ENCODE results near the gene KCNAB1. TPM values are rescaled to one million over a fixed set of nuclear protein-coding genes. Genes with fewer than 3 reads are reported as not detected.
"Not testable (repeated sequence)": the region's sequence is repeated elsewhere in the genome, so short reads cannot be mapped to it uniquely, and the experiment has no call there.

Gene KCNAB1
- polyA plus RNA-seq, 1 experiment = 0.07 TPM

DNA sequence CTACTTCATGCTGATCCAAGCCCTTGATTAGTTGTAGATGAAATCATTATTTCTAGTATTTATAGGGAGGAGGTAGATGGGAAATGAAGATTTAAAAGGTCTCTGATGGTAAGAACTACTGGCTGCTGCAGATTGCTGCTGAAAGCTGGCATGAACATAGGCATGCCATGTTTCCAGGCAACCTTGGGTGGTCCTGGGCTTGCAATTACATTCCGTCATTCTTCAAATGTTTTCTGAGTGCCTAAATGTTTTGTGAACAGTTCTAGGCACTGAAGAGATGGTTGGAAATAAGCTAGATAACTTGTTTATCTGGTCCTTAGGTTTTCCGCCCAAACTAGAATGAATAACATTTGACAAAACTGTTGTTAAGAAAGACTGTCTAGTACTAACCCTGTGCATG, 95.8 kb downstream of the KCNAB1 start:
- no peaks in the 10 kb centered on the region for H3K9me3 ChIP-seq (ENCODE audit: control insufficient read depth, insufficient read depth, low read length)
- H3K4me3 ChIP-seq (ENCODE audit: low read depth, low read length) = no peak overlapping the region
- ChIA-PET POLR2A (no interaction called here), CTCF (no interaction called here)
- no peak for TF ChIP-seq CTCF (IDR thresholded peaks at IDR 0.05; ENCODE audit: low read depth, low read length)
- DNase-seq (ENCODE audit: low read depth, low spot score) = no peak
- H3K27me3 ChIP-seq (ENCODE audit: control insufficient read depth, insufficient read depth, low read length) = no peaks in the 10 kb centered on the region
- H3K27ac ChIP-seq (ENCODE audit: low read depth, low read length) = no peak overlapping the region

DNA sequence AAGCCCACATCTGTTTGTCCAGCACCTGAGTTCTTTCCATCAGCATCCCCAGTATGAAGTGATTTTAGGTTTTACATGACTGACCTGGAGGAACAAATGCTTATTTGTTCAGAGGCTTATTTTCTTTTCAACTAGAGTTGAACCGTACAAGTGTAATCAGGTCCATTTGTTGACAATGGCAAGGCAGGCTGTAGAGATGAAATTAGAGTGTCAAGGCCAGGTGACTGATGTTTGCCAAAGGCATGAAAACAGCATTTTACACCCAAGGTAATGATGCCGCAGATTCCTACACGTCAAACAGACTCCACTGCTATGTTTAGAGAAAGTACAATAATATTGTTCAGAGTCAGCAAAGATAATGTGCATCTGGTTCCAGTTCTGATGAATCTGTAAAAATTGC, 96.5 kb downstream of the KCNAB1 start:
- Histone ChIP-seq H3K9me3 (ENCODE audit: control insufficient read depth, insufficient read depth, low read length) (no peaks in the 10 kb centered on the region), H3K4me3 (ENCODE audit: low read depth, low read length) (no peak overlapping the region), H3K27me3 (ENCODE audit: control insufficient read depth, insufficient read depth, low read length) (no peaks in the 10 kb centered on the region), H3K27ac (ENCODE audit: low read depth, low read length) (no peak overlapping the region)
- TF ChIP-seq CTCF (IDR thresholded peaks at IDR 0.05; ENCODE audit: low read depth, low read length) = no peak
- ChIA-PET CTCF (no interaction called here), POLR2A (no interaction called here)
- no peak for DNase-seq (ENCODE audit: low read depth, low spot score)

DNA sequence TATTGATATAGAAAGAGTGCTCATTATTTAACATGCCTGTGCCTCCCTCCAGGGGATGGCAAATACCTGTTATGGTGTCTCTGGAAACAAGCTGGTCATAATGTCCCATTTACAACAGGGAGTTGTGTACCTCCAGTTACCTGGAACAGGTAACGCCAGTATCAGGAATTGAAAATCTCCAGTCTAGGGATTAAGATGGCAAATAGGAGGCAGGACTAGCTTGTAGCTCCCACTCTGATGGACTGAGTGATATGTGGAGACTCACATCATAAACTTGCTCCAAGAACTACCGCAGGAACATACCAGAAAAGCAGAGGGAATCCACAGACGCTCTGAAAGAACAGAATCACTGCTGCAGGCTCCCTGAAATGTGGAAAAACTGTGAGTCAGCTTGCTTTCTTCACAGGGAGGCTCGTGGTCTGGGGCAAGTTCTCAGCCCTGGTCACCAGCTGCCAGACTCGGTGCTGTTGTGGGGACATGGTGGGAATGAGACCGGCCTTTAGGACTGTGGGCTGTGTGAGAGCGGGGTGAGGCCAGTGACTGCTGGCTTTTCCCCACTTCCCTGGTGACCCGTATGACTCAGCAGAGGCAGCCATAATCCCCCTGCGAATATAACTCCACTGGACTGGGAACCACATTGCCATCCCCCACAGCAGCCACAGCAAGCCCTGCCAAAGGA, 97.4 kb downstream of the KCNAB1 start:
- no peak for TF ChIP-seq CTCF (IDR thresholded peaks at IDR 0.05; ENCODE audit: low read depth, low read length)
- DNase-seq (ENCODE audit: low read depth, low spot score) = no peak
- ChIA-PET POLR2A (no interaction called here), CTCF (no interaction called here)
- no peak overlapping the region for H3K4me3 ChIP-seq (ENCODE audit: low read depth, low read length)
- H3K27ac ChIP-seq (ENCODE audit: low read depth, low read length) = no peak overlapping the region
- no peaks in the 10 kb centered on the region for H3K27me3 ChIP-seq (ENCODE audit: control insufficient read depth, insufficient read depth, low read length)
- no peaks in the 10 kb centered on the region for H3K9me3 ChIP-seq (ENCODE audit: control insufficient read depth, insufficient read depth, low read length)

DNA sequence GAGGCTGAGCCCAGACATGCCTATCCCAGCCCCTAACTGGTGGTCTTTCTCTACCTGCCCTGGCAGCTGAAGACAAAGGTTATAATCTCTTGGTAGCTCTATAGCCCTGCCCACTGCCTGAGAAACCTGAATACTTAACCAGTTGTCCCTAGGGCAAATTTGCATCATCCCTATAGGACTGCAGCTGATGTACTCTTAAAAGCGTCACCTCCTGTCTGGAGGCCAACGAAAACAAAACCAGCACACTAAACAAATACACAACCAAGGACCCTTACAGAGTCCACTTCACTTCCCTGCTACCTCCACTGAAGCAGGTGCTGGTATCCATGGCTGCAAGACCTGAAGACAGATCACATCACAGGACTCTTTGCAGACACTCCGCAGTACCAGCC, 98.0 kb downstream of the KCNAB1 start:
- no peak overlapping the region for H3K27ac ChIP-seq (ENCODE audit: low read depth, low read length)
- ChIA-PET POLR2A (no interaction called here), CTCF (no interaction called here)
- DNase-seq (ENCODE audit: low read depth, low spot score) = no peak
- no peaks in the 10 kb centered on the region for H3K9me3 ChIP-seq (ENCODE audit: control insufficient read depth, insufficient read depth, low read length)
- H3K4me3 ChIP-seq (ENCODE audit: low read depth, low read length) = no peak overlapping the region
- no peak for TF ChIP-seq CTCF (IDR thresholded peaks at IDR 0.05; ENCODE audit: low read depth, low read length)
- no peaks in the 10 kb centered on the region for H3K27me3 ChIP-seq (ENCODE audit: control insufficient read depth, insufficient read depth, low read length)

- CTCF ChIA-PET; H3K27ac ChIP-seq (ENCODE audit: low read depth, low read length); POLR2A ChIA-PET; H3K9me3 ChIP-seq (ENCODE audit: control insufficient read depth, insufficient read depth, low read length); H3K27me3 ChIP-seq (ENCODE audit: control insufficient read depth, insufficient read depth, low read length); DNase-seq (ENCODE audit: low read depth, low spot score); H3K4me3 ChIP-seq (ENCODE audit: low read depth, low read length): not testable (repeated sequence)
Measured at GRCh38 chr3:156222381-156222780, 102.0 kb downstream of the KCNAB1 start.

DNA sequence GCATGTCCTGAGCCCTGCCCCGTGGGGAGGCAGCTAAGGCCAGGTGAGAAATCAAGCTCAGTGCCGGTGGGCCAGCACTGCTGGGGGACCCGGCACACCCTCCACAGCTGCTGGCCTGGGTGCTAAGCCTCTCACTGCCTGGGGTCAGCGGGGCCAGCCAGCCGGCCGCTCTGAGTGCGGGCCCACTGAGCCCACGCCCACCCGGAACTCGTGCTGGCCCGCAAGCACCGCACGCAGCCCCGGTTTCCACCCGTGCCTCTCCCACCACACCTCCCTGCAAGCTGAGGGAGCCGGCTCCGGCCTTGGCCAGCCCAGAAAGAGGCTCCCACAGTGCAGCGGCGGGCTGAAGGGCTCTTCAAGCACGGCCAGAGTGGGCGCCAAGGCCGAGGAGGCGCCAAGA, 103.7 kb downstream of the KCNAB1 start:
- DNase-seq (ENCODE audit: low read depth, low spot score); H3K27me3 ChIP-seq (ENCODE audit: control insufficient read depth, insufficient read depth, low read length); H3K9me3 ChIP-seq (ENCODE audit: control insufficient read depth, insufficient read depth, low read length); CTCF ChIA-PET; POLR2A ChIA-PET; H3K4me3 ChIP-seq (ENCODE audit: low read depth, low read length); H3K27ac ChIP-seq (ENCODE audit: low read depth, low read length): not testable (repeated sequence)

Data from AG04450 (cell line).